ENCODE results near the gene PNRC2. TPM values are rescaled to one million over a fixed set of nuclear protein-coding genes. Genes with fewer than 3 reads are reported as not detected.

The PNRC2 gene, protein sequence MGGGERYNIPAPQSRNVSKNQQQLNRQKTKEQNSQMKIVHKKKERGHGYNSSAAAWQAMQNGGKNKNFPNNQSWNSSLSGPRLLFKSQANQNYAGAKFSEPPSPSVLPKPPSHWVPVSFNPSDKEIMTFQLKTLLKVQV
- 126 TPM for total RNA-seq (2013)
- polyA plus RNA-seq (10 to 100 TPM; 71.7 to 89.7 (median 71.7) TPM), polyA minus RNA-seq (49.2 and 69.4 TPM in 2 replicates), total RNA-seq (224 to 459 (median 274) reads per million in 11 experiments)

DNA sequence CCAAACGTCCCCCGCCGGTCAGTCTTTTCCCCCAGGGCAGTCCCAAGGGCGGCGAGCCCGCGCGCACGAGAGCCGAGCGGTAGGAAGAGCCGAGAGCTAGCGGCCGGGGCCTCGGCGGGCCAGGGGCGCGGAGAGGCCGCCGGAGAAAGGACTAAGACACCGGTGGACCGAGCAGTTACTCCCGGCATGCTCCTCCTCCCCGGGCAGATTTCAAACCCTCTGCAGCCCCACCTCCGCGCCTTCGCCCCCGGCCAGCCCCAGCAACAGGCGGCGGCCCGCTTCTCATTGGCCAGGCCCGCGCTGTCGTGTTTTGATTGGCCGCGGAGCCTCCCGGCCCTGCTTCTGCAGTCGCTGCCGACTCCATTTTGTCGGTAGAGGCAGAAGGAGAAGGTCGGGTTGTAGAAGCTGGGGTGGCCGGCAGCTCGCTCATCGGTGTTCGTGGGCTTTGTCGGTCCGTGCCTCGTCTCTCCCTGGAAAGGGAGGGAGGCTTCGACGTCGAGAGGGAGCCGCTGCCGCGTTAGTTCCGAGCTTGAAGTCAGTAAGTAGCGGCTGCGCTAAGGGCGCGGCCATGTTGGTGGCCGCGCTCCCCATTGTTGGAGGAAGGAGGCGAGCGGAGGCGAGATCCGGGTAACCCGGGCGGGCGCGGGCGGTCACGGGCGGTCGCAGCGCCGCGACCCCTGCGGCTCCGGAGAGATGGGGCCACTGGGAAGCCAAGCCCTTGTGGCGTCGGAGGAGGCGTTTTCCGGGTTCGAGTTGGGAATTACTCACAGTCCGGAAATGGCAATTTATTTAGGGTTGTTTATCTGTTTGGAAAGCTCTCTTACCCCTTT, at the start of gene PNRC2:
Gene PNRC2 (plus strand): TSS at position 368 of the 830 bp plus-strand sequence. CDS start 1,630 bp downstream, outside the sequence.
- Histone ChIP-seq H3K79me2 (ENCODE audit: insufficient read depth, low read length) (peaks cover 41% of the 10 kb centered on the region), H3K9me3 (replicated peaks in 1 of 2; ENCODE audit: control insufficient read depth in 1 of 2, insufficient read depth in 1 of 2, low read length in 2 of 2) (no peaks in the 10 kb centered on the region), H3K36me3 (replicated peaks in 1 of 2; ENCODE audit: control insufficient read depth in 1 of 2, insufficient read depth in 2 of 2, low read length in 2 of 2) (peaks cover 17 to 29% of the 10 kb centered on the region in 2 donors), H3K4me3 (replicated peaks in 1 of 3; ENCODE audit: low read depth in 2 of 3, low read length in 3 of 3) (peak within 1 kb of the TSS; percentile 86 to 99 (median 91)), H3K4me1 (ENCODE audit: control insufficient read depth in 1 of 2, insufficient read depth in 2 of 2, low read length in 2 of 2) (peaks cover 42 to 60% of the 10 kb centered on the region in 2 donors), H2AFZ (ENCODE audit: insufficient read depth, low read depth, low read length, poor library complexity, severe bottlenecking) (peak within 1 kb of the TSS; percentile 88), H4K20me1 (ENCODE audit: insufficient read depth, low read length) (peaks cover 14% of the 10 kb centered on the region), H3K4me2 (replicated peaks; ENCODE audit: extremely low read depth, low read length, poor library complexity, severe bottlenecking) (peak within 1 kb of the TSS; percentile 98), H3K27ac (ENCODE audit: low read depth in 1 of 2, low read length in 2 of 2) (peak within 1 kb of the TSS; percentile 96 to 100), H3K27me3 (ENCODE audit: control insufficient read depth in 2 of 2, insufficient read depth in 2 of 2, low read length in 2 of 2) (no peaks in the 10 kb centered on the region), H3K9ac (ENCODE audit: insufficient read depth, low read length, poor library complexity, severe bottlenecking) (peak within 1 kb of the TSS; percentile 100)
- no peaks in the 10 kb centered on the region for H3K27me3 Mint-ChIP-seq (ENCODE audit: low read depth in 3 of 3)
- under 1% methylated on average over 76 of the region's 84 CpGs for WGBS (ENCODE audit: insufficient coverage)
- DNase-seq = peak; percentile 93 to 95 (median 94)
- intact Hi-C loops (cut with micrococcal nuclease) = loop anchor here in 1 of 2 donors (5.0 kb wide), 1 partner anchor 42 kb away; no protein-coding TSS in a partner anchor
- TF ChIP-seq, protein P1, sequence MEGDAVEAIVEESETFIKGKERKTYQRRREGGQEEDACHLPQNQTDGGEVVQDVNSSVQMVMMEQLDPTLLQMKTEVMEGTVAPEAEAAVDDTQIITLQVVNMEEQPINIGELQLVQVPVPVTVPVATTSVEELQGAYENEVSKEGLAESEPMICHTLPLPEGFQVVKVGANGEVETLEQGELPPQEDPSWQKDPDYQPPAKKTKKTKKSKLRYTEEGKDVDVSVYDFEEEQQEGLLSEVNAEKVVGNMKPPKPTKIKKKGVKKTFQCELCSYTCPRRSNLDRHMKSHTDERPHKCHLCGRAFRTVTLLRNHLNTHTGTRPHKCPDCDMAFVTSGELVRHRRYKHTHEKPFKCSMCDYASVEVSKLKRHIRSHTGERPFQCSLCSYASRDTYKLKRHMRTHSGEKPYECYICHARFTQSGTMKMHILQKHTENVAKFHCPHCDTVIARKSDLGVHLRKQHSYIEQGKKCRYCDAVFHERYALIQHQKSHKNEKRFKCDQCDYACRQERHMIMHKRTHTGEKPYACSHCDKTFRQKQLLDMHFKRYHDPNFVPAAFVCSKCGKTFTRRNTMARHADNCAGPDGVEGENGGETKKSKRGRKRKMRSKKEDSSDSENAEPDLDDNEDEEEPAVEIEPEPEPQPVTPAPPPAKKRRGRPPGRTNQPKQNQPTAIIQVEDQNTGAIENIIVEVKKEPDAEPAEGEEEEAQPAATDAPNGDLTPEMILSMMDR (IDR thresholded peaks at IDR 0.05) = no peak
- peaks cover 20 to 25% of the 10 kb centered on the region in 2 donors for H3K36me3 Mint-ChIP-seq
- peak within 1 kb of the TSS; percentile 83 to 99 for H3K4me3 Mint-ChIP-seq
- H3K27ac Mint-ChIP-seq = peak within 1 kb of the TSS; percentile 99 to 100 (median 99)
- H3K4me1 Mint-ChIP-seq = peaks cover 54% of the 10 kb centered on the region
- peaks cover 0 to under 1% (median 0%) of the 10 kb centered on the region in 7 donors for H3K9me3 Mint-ChIP-seq

DNA sequence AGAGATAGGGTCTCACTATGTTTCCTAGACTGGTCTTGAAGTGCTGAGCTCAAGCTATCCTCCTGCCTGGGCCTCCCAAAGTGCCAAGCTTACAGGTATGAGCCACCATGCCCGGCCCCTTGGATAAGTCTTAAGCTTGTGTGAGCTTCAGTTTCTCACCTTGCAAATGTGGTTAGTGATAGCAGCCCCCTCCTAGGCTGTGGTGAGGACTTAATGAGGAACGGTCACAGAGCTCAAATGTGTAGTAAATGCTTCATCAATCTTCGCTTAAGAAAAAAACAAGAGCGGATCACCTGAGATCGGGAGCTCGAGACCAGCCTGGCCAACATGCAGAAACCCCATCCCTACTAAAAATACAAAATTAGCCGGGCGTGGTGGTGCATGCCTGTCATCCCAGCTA, 49.5 kb upstream of the PNRC2 start:
- H3K4me3 Mint-ChIP-seq = no peak overlapping the region
- Histone ChIP-seq H3K9me3 (replicated peaks in 1 of 2; ENCODE audit: control insufficient read depth in 1 of 2, insufficient read depth in 1 of 2, low read length in 2 of 2) (no peaks in the 10 kb centered on the region), H3K27ac (ENCODE audit: low read depth in 1 of 2, low read length in 2 of 2) (no peak overlapping the region), H2AFZ (ENCODE audit: insufficient read depth, low read depth, low read length, poor library complexity, severe bottlenecking) (no peak overlapping the region), H3K9ac (ENCODE audit: insufficient read depth, low read length, poor library complexity, severe bottlenecking) (no peak overlapping the region), H4K20me1 (ENCODE audit: insufficient read depth, low read length) (no peaks in the 10 kb centered on the region), H3K4me1 (ENCODE audit: control insufficient read depth in 1 of 2, insufficient read depth in 2 of 2, low read length in 2 of 2) (peaks cover 67 to 69% of the 10 kb centered on the region in 2 donors), H3K27me3 (ENCODE audit: control insufficient read depth in 2 of 2, insufficient read depth in 2 of 2, low read length in 2 of 2) (no peaks in the 10 kb centered on the region), H3K4me2 (replicated peaks; ENCODE audit: extremely low read depth, low read length, poor library complexity, severe bottlenecking) (no peak overlapping the region), H3K4me3 (replicated peaks in 1 of 3; ENCODE audit: low read depth in 2 of 3, low read length in 3 of 3) (no peak overlapping the region), H3K79me2 (ENCODE audit: insufficient read depth, low read length) (no peaks in the 10 kb centered on the region), H3K36me3 (replicated peaks in 1 of 2; ENCODE audit: control insufficient read depth in 1 of 2, insufficient read depth in 2 of 2, low read length in 2 of 2) (no peaks in the 10 kb centered on the region)
- H3K9me3 Mint-ChIP-seq = peaks cover 0 to 2% (median 0%) of the 10 kb centered on the region in 7 donors
- H3K27ac Mint-ChIP-seq = no peak overlapping the region
- 90% methylated on average over 2 of the region's 8 CpGs for WGBS (ENCODE audit: insufficient coverage)
- peaks cover 73% of the 10 kb centered on the region for H3K4me1 Mint-ChIP-seq
- no peak for DNase-seq
- TF ChIP-seq, protein P1 (IDR thresholded peaks at IDR 0.05) = no peak
- H3K36me3 Mint-ChIP-seq = peaks cover 0 to 5% of the 10 kb centered on the region in 2 donors
- H3K27me3 Mint-ChIP-seq (ENCODE audit: low read depth in 3 of 3) = peaks cover 0 to 3% (median 0%) of the 10 kb centered on the region in 3 donors
- intact Hi-C loops (cut with micrococcal nuclease) = loop anchor here in 1 of 2 donors (10.0 kb wide), 1 partner anchor 105 kb away; the partner anchor contains the start of gene GALE

Data from CD14-positive monocyte (primary cell).